HCT116 (cell line): ENCODE data around the gene SARNP. TPM values are rescaled to one million over a fixed set of nuclear protein-coding genes. Genes with fewer than 3 reads are reported as not detected.
A peak's percentile ranks its signal among the peaks of the same experiment; 100 is the strongest.

Source experiments
- ATAC-seq: fragments of 200-7000 bp; cut with Tn5 transposase; 2 replicates; pipeline ENCODE4 v1.9.1; 2020; ENCODE audit warnings: mild to moderate bottlenecking, moderate library complexity
- BruUV-seq: library from RNA; stranded (reverse); fragments of 400-500 nt; replicated peaks from 2 replicates; lab custom pipeline; 2021; lab: Mats Ljungman, UMichigan
- CTCF ChIA-PET: fragments of 300-600 bp; sonication (Branson Sonifier 250); formaldehyde crosslinking; loops from one replicate; lab custom pipeline; 2021; ENCODE audit warnings: antibody characterized with exemption; lab: Charles Lee
- POLR2A ChIA-PET: fragments of 300-600, 350-600 bp; sonication (Branson Sonifier 250); formaldehyde crosslinking; loops from one replicate; lab custom pipeline; 2021; ENCODE audit warnings: antibody characterized with exemption; lab: Charles Lee
- RAD21 ChIA-PET, 2 experiments: fragments of 300-600 bp; sonication (Branson Sonifier 250); formaldehyde crosslinking; loops; one replicate each; lab custom pipeline; 2023; ENCODE audit warnings: low total read pairs in 2 of 2; ENCODE audit not compliant: uncharacterized antibody in 2 of 2, unreplicated experiment in 2 of 2, low non-redundant PET in 1 of 2; lab: Charles Lee
- DNase-seq: peaks from one replicate; pipeline ENCODE4 v3.0.0-alpha.2; 2010; ENCODE audit warnings: low read depth, low spot score
- H2AFZ ChIP-seq: fragments of 200-600 bp; shearing (Covaris generic), sonication (generic); 2 replicates; pipeline ENCODE4 v1.6.1; 2017; ENCODE audit warnings: low read depth, mixed run types, mixed read lengths, antibody characterized with exemption, low read length; ENCODE audit not compliant: poor library complexity, severe bottlenecking
- H3K27ac ChIP-seq: 2 replicates; pipeline ENCODE4 v1.5.1; 2012; ENCODE audit warnings: low read depth, low read length
- H3K27me3 ChIP-seq: fragments of 200-600 bp; sonication (generic); 2 replicates; pipeline ENCODE4 v1.6.1; 2016; ENCODE audit warnings: mixed run types, low read length, mixed read lengths; ENCODE audit not compliant: insufficient read depth
- H3K36me3 ChIP-seq, 2 experiments: fragments of 200-500 bp in 1 of 2; fragments of 200-600 bp in 1 of 2; sonication (Bioruptor generic) in 1 of 2; sonication (generic) in 1 of 2; 2 replicates each; pipeline versions ENCODE4 v1.5.1 to v1.6.1; 2014 to 2016; ENCODE audit warnings: low read length in 2 of 2, inconsistent platforms in 1 of 2, mixed read lengths in 1 of 2, mixed run types in 1 of 2; ENCODE audit not compliant: insufficient read depth in 2 of 2, control insufficient read depth in 1 of 2
- H3K4me1 ChIP-seq, 2 experiments: fragments of 200-600 bp in 1 of 2; sonication (generic) in 1 of 2; 2 replicates each; pipeline versions ENCODE4 v1.5.1 to v1.6.1; 2012 to 2017; ENCODE audit warnings: low read length in 2 of 2, inconsistent platforms in 1 of 2, mild to moderate bottlenecking in 1 of 2, mixed read lengths in 1 of 2, mixed run types in 1 of 2, moderate library complexity in 1 of 2; ENCODE audit not compliant: insufficient read depth in 2 of 2, control insufficient read depth in 1 of 2
- H3K4me2 ChIP-seq: fragments of 200-600 bp; sonication (generic); 2 replicates; pipeline ENCODE4 v1.6.1; 2017; ENCODE audit warnings: mixed run types, low read length, mixed read lengths
- H3K4me3 ChIP-seq, 2 experiments: fragments of 200-600 bp in 1 of 2; sonication (generic) in 1 of 2; replicated peaks in 1 of 2; 2 replicates each; pipeline ENCODE4 v1.5.1; 2011 to 2016; ENCODE audit warnings: low read length in 2 of 2, control low read depth in 1 of 2, low read depth in 1 of 2, mild to moderate bottlenecking in 1 of 2, mixed read lengths in 1 of 2, mixed run types in 1 of 2
- H3K79me2 ChIP-seq: fragments of 200-600 bp; sonication (generic); 2 replicates; pipeline ENCODE4 v1.6.1; 2017; ENCODE audit warnings: mild to moderate bottlenecking, mixed run types, low read length, moderate library complexity, mixed read lengths; ENCODE audit not compliant: insufficient read depth
- H3K9ac ChIP-seq: fragments of 200-600 bp; sonication (generic); 2 replicates; pipeline ENCODE4 v1.6.1; 2016; ENCODE audit warnings: low read length, mixed read lengths
- H3K9me2 ChIP-seq: fragments of 200-600 bp; sonication (generic), shearing (Covaris generic); 2 replicates; pipeline ENCODE4 v1.6.1; 2017; ENCODE audit warnings: mixed run types, mild to moderate bottlenecking, moderate library complexity; ENCODE audit not compliant: insufficient read depth
- H3K9me3 ChIP-seq, 2 experiments: fragments of 200-500 bp in 1 of 2; fragments of 200-600 bp in 1 of 2; sonication (Bioruptor generic) in 1 of 2; sonication (generic) in 1 of 2; 2 replicates each; pipeline ENCODE4 v1.6.1; 2014 to 2017; ENCODE audit warnings: low read length in 2 of 2, mixed read lengths in 2 of 2, inconsistent platforms in 1 of 2, low read depth in 1 of 2, mild to moderate bottlenecking in 1 of 2, mixed run types in 1 of 2, moderate library complexity in 1 of 2; ENCODE audit not compliant: control insufficient read depth in 1 of 2, insufficient read depth in 1 of 2
- H4K20me1 ChIP-seq: fragments of 200-600 bp; sonication (generic), shearing (Covaris generic); 2 replicates; pipeline ENCODE4 v1.6.1; 2017; ENCODE audit warnings: mixed run types, mild to moderate bottlenecking, moderate library complexity; ENCODE audit not compliant: insufficient read depth
- CBX3 ChIP-seq: IDR thresholded peaks from 2 replicates; pipeline ENCODE4 v1.6.1; 2012; ENCODE audit warnings: low read depth
- ELF1 ChIP-seq: IDR thresholded peaks from 2 replicates; pipeline ENCODE4 v1.6.1; 2012; ENCODE audit warnings: low read depth, borderline replicate concordance
- JUND ChIP-seq: IDR thresholded peaks from 2 replicates; pipeline ENCODE4 v1.6.1; 2012
- POLR2A ChIP-seq: IDR thresholded peaks from 2 replicates; pipeline ENCODE4 v1.7.0; 2011; ENCODE audit warnings: borderline replicate concordance; ENCODE audit not compliant: insufficient read depth, insufficient read length; ENCODE audit errors: extremely low read depth
- POLR2AphosphoS5 ChIP-seq: IDR thresholded peaks from 2 replicates; pipeline ENCODE4 v1.6.1; 2011; ENCODE audit warnings: mild to moderate bottlenecking, low read depth, low read length, moderate library complexity
- RAD21 ChIP-seq: IDR thresholded peaks from 2 replicates; pipeline ENCODE4 v1.6.1; 2012; ENCODE audit warnings: low read depth, mild to moderate bottlenecking
- SIN3A ChIP-seq: IDR thresholded peaks from 2 replicates; pipeline ENCODE4 v1.6.1; 2012; ENCODE audit warnings: low read depth
- SP1 ChIP-seq: IDR thresholded peaks from 2 replicates; pipeline ENCODE4 v1.6.1; 2012; ENCODE audit warnings: low read depth
- SRF ChIP-seq: IDR thresholded peaks from 2 replicates; pipeline ENCODE4 v1.6.1; 2012; ENCODE audit warnings: low read depth
- TCF7L2 ChIP-seq: IDR thresholded peaks from 2 replicates; pipeline ENCODE4 v1.7.0; 2011; ENCODE audit warnings: borderline replicate concordance, inconsistent platforms; ENCODE audit not compliant: insufficient read depth, insufficient read length; ENCODE audit errors: extremely low read depth
- YY1 ChIP-seq: IDR thresholded peaks from 2 replicates; pipeline ENCODE4 v1.6.1; 2011; ENCODE audit warnings: low read length, low read depth, moderate library complexity, mild to moderate bottlenecking; ENCODE audit not compliant: insufficient replicate concordance; ENCODE audit errors: extremely low read depth
- ZNF274 ChIP-seq: fragments of 200-500 bp; sonication (Bioruptor generic); IDR thresholded peaks from 2 replicates; pipeline ENCODE4 v1.6.1; 2014; ENCODE audit warnings: mild to moderate bottlenecking, low read depth, low read length, inconsistent platforms
- intact Hi-C: fragments of 100-400 bp; cut with micrococcal nuclease; formaldehyde crosslinking; loops from 2 replicates; pipeline ENCODE4 v1.10.0; 2022
- total RNA-seq: library from RNA; stranded (reverse); gene quantifications from one replicate; pipeline ENCODE4 v1.2.1, GENCODE V29; 2021; ENCODE audit not compliant: unreplicated experiment
- TF ChIP-seq, protein P1 (sequence below): IDR thresholded peaks from 2 replicates; pipeline ENCODE4 v1.6.1; 2011; ENCODE audit warnings: mild to moderate bottlenecking, low read length, moderate library complexity; ENCODE audit not compliant: insufficient replicate concordance; ENCODE audit errors: extremely low read depth
- TF ChIP-seq, protein P2 (sequence below): IDR thresholded peaks from 2 replicates; pipeline ENCODE4 v1.6.1; 2012

The SARNP gene
- total RNA-seq, 1 experiment from 2014 or later = 82.4 TPM

DNA sequence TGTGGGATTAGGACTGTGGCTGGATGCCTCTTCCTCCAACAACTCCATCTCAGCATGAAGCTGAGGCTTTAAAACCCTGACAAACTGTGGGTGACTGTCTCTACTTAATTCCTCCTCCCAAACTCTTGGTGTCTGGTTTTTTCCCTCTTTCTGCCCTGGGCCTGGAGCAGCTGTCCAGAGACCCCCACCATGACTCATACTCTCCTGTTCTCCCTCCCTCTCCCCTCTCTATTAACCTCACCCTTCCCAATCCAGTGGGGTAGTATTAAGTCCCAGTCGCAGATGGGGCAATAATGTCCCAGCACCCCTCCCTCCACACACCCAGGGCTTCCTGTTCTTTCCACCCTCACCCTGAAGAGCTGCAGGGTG, 13.9 kb upstream of the SARNP start:
- Histone ChIP-seq H2AFZ (no peak overlapping the region), H3K27me3 (no peaks in the 10 kb centered on the region), H3K9me3 (no peaks in the 10 kb centered on the region), H3K79me2 (peaks cover 35% of the 10 kb centered on the region), H3K4me3 (peak overlapping the region in 1 of 2 experiments; percentile 93; a peak in 1 of 4 replicates), H3K4me2 (peak overlapping the region; percentile 87), H3K27ac (no peak overlapping the region), H3K9me2 (no peaks in the 10 kb centered on the region), H3K36me3 (peaks cover 0 to 13% of the 10 kb centered on the region in 2 experiments; a peak in 1 of 4 replicates), H3K9ac (no peak overlapping the region), H3K4me1 (peaks cover 16 to 29% of the 10 kb centered on the region in 2 experiments; a peak in 3 of 4 replicates), H4K20me1 (no peaks in the 10 kb centered on the region)
- TF ChIP-seq POLR2AphosphoS5 = no peak
- no TSS peak for BruUV-seq
- DNase-seq = no peak
- CTCF ChIA-PET = interaction anchor here (0.9 to 1.8 kb wide), 2 partner anchors 99 to 108 kb away, joined by 3 read pairs; no protein-coding TSS in a partner anchor
- POLR2A ChIA-PET = interaction anchor here (0.9 to 3.4 kb wide), 5 partner anchors 11 to 100 kb away, joined by 3 to 59 read pairs (median 5); partner anchors contain the start of genes MMP19, ORMDL2, PYM1 and SARNP
- ATAC-seq = no peak
- RAD21 ChIA-PET = no interaction called here
- intact Hi-C loops = no loop called here

DNA sequence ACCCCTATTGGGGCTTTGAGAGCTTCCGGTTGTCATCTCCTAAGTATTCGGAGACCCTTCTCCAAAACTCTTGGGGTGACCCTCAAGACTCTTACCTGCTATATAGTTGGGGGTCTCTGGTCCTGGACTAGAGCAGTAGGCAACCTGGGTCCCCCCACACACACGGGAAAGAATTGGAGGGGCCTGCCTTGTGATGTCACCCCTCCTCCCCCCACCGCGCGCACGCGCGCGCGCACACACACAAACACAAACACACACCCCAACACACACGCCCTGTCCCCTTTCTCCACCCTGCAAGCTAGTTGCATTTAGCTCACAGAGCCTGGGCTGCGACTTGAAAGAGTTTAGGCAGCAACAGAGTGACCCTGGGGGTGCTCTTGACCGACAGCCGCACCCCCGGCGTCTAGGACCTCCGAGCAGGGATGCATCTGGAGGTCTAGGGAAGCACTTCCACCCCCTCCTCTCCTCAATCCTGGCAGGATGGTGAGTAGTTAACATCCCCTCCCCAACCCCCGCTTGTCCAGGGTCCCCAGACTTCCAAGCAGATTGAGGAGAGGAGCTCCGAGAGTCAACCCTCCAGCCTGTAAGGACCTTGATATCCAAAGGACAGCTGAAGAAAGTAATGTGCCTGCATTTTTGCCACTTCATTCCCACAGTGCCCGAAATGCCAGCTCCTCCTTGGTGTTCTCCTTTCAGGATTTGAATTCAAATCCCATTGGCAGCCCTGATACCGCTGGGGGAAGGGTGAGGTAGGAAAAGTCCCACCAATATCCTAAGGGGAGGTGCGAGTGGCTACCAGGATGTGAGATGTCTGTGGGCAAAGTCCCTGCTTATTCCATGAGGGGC, 13.3 kb upstream of the SARNP start:
- H3K36me3 ChIP-seq = peaks cover 0 to 13% of the 10 kb centered on the region in 2 experiments; a peak in 1 of 4 replicates
- ChIA-PET RAD21 (no interaction called here), POLR2A (interaction anchor here (0.9 to 3.4 kb wide), 9 partner anchors 8 to 143 kb away, joined by 3 to 59 read pairs (median 6); partner anchors contain the start of genes MMP19, ORMDL2, PYM1 and RAB5B), CTCF (interaction anchor here (0.9 to 2.1 kb wide), 4 partner anchors 10 to 109 kb away, joined by 3 to 14 read pairs (median 6); partner anchors contain the start of genes ORMDL2 and SARNP)
- H3K9me3 ChIP-seq = no peaks in the 10 kb centered on the region
- no peak overlapping the region for H2AFZ ChIP-seq
- BruUV-seq = no TSS peak
- H3K27ac ChIP-seq = peak overlapping the region; percentile 87
- H3K79me2 ChIP-seq = peaks cover 41% of the 10 kb centered on the region
- H4K20me1 ChIP-seq = no peaks in the 10 kb centered on the region
- peak overlapping the region; percentile 85 for H3K9ac ChIP-seq
- peak overlapping the region; percentile 93 to 97 for H3K4me3 ChIP-seq
- intact Hi-C loops = no loop called here
- peak overlapping the region; percentile 87 for H3K4me2 ChIP-seq
- no peaks in the 10 kb centered on the region for H3K27me3 ChIP-seq
- ATAC-seq (no peak), DNase-seq (no peak)
- peaks cover 16 to 29% of the 10 kb centered on the region in 2 experiments; a peak in 3 of 4 replicates for H3K4me1 ChIP-seq
- H3K9me2 ChIP-seq = no peaks in the 10 kb centered on the region
- TF ChIP-seq, protein P1, sequence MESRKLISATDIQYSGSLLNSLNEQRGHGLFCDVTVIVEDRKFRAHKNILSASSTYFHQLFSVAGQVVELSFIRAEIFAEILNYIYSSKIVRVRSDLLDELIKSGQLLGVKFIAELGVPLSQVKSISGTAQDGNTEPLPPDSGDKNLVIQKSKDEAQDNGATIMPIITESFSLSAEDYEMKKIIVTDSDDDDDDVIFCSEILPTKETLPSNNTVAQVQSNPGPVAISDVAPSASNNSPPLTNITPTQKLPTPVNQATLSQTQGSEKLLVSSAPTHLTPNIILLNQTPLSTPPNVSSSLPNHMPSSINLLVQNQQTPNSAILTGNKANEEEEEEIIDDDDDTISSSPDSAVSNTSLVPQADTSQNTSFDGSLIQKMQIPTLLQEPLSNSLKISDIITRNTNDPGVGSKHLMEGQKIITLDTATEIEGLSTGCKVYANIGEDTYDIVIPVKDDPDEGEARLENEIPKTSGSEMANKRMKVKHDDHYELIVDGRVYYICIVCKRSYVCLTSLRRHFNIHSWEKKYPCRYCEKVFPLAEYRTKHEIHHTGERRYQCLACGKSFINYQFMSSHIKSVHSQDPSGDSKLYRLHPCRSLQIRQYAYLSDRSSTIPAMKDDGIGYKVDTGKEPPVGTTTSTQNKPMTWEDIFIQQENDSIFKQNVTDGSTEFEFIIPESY = no peak
- TF ChIP-seq ZNF274 = no peak
- TF ChIP-seq TCF7L2 = peak; percentile 9
- TF ChIP-seq RAD21 = no peak
- TF ChIP-seq, protein P2, sequence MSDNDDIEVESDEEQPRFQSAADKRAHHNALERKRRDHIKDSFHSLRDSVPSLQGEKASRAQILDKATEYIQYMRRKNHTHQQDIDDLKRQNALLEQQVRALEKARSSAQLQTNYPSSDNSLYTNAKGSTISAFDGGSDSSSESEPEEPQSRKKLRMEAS = 0 out of 2 replicates have a peak, but pooled peaks have one; percentile 16
- no peak for TF ChIP-seq SIN3A
- no peak for TF ChIP-seq POLR2A
- TF ChIP-seq SRF = no peak
- TF ChIP-seq CBX3 = no peak
- 0 out of 2 replicates have a peak, but pooled peaks have one; percentile 44 for TF ChIP-seq JUND
- TF ChIP-seq SP1 = peak; percentile 46; the same call in 1 of the 2 replicates
- TF ChIP-seq ELF1 = no peak
- no peak for TF ChIP-seq YY1
